Bone marrow (tissue), 2 donors: ENCODE results near the gene DCUN1D3.

Source experiments
- DNase-seq, 2 donors: peaks; one replicate each; lab custom pipeline; 2025; lab: John Stamatoyannopoulos, UW

DCUN1D3 gene

DNA sequence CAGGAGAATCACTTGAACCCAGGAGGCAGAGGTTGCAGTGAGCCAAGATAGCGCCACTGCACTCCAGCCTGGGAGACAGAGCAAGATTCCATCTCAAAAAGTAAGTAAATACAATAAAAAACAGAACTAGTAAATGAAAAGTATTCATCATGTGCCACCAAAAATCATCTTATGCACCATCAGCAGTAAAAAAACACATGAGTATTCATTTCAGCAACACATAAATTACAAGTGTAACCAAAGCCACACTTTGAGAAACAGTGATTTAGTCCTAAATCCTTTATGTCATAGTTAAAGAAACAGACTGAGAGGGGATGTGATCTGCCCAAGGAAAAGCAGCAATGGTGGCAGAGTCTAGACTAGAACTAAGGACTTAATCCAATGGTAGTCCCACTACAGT, 13.0 kb downstream of the DCUN1D3 start:
- DNase-seq, result no peak

DNA sequence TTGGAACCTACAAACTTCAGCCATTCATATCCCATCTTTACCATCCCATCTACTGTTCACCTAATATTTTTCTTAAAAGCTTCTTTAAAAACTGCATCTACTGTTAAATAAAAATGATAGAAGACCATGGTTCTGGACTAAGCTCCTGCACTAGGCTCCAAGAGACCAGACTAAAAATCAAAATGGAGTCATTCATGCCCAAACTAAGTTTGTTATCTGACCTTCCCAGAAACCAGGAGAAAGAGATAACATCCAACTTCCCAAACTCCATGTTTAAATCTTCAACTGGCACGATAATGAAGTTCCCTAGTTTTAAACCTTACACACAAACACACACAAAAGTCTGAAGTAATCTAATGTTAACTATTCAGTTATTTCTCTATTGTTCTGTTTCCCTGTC, 13.8 kb downstream of the DCUN1D3 start:
- no peak for DNase-seq

- DNase-seq, result peak in 1 of 2 donors; percentile 16
Measured at GRCh38 chr16:20884240-20884556, 16.0 kb downstream of the DCUN1D3 start.

- DNase-seq, result no peak
Measured at GRCh38 chr16:20883554-20884239, 16.5 kb downstream of the DCUN1D3 start.

GRCh38 chr16:20881503-20881878, 18.7 kb downstream of the DCUN1D3 start:
- no peak for DNase-seq

DNA sequence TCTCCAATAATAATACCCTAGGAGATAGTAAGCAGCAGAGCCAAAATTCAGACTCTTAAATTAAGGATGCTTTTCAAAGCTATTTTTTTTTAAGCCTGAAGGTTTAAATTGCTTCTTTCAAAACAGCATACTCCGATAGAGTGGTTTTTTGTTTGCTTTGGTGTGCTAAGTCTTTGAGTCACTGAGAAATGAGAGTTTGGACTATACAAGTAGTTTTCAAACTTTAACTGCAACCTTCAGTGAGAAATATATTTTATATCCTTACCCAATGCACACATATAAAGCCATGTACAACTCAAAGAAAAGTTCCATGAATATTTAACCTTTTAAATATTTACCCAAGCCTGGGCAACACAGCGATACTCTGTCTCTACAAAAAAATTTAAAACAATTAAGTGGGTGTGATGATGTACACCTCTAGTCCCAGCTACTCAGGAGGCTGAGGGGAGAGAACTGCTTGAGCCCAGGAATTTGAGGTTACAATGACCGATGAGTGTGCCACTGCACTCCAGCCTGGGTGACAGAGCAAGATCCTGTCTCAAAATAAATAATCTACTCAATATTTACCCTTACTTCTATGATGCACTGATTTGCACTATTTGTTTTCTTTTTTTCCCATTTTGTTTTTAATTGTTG, 19.2 kb downstream of the DCUN1D3 start:
- DNase-seq, result no peak

DNA sequence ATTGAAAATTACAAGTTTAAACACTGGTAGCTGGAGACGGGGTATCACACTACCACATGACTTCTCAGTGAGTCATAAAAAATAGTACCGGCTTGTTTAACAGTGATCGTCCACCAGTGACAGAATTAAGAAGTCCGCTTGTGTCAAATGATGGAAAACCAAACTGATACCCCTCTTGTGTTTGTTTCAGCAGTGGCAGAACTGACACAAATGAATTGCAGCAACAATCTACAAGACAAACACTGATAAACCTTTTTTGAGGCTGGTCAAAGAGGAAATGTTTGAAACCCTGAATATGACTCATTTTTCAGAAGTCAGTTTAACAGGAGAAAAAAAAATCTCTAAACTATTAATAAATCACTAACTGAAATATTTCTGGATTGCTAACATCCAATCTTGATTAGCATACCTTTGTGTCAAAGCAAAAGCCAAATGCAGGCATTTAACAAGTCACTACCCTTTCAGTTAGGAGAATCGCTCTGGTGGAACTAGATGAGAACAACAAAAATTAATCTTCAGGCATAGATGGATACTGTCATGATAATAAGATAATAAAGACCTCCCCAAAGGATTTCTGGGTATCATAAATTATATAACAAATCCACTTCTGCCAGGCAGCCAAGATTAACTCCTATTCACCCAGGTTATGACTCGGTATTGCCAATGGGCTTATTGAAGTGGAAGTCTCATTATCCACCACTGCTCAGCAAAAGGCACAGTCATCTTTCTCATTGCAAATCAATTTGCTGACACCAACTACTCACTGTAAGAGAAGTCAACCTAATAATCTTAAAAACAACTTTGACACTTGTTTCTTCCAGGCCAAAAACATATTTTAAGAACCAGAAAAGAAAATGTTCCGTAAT, 20.8 kb downstream of the DCUN1D3 start:
- no peak for DNase-seq

DNA sequence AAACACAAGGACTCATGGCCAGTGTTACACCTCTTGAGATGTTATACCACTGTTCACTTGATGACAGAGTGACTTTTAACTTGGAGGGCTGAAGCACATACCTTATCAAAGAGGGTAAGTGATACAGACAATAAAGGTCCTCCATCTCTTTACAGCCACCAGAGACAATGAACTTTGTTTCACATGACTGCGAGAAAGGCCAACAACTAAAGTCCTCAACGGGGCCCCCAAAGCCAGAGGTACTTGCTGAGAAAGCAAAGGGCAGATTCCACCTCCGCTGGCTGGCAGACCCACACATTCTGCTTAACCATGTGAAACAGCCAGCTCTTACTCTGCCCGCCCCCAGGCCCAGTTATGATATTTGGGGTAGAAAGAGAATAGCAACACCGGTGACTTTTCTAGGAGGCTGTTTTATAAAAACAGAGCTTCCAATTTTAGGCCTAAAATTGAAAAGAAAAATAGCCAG, 21.4 kb downstream of the DCUN1D3 start:
- DNase-seq, result no peak

GRCh38 chr16:20875355-20875650, 24.9 kb downstream of the DCUN1D3 start:
- DNase-seq, result no peak

DNA sequence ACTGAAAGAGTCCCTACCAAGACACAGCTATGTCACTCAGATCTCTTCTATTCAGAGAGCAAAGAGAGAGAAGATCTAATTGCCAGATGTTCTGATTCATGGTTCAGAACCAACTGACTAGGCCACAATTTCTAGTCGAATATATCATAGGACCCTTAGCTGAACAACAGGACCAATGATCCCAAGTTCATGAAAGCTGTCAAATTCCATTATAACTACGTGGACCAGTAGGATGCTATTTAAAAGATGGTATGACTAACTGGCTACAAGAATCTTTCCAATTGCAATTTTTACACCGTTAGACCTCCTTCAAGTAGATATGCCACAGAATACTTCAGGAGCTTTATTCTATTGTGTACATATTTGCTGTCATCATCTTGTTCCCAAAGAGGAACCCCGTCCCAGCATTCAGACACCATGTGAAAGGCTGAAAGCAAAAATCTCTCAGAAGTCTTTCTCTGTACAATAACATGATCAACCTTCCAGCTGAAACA, 26.0 kb downstream of the DCUN1D3 start:
- DNase-seq, result no peak

DNA sequence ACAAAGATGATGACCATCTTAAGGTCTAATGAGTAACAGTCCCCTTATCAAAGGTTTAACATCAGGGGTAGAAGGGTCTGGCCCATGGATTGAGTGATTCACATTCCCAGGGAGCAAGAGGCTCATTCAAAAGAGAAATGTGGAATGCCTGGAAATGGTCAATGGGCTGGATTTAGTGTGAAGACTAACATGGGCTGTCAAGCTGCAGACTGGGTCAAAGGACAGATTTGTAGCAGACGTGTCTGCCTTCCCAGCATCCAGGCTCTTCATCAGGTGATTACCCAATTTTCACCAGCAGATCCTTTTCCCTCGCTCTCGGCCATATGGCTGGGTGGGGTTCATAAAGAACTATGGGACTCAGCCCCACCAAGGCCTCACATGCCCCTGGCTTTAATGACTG, 26.8 kb downstream of the DCUN1D3 start:
- DNase-seq, result no peak

GRCh38 chr16:20871941-20872815, 28.0 kb downstream of the DCUN1D3 start:
- DNase-seq, result no peak

DNA sequence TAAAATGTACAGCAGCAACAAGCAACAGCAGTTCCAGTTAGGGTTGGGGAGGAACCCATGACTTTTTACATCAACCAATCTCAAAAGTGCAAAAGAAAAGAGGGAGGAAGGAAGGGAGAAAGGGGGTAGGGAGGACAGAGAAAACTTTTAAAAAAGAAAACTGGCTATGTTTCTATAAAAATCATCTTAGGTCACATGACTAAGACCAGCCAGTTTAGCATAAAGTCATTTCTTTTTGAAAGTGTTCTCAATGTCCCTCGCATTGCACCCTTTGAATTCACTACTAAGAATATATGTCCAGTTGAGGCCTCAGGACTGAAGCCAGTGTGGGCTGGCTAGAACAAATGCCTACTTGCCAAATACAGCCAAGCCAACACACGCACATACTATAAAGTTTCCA, 28.9 kb downstream of the DCUN1D3 start:
- no peak for DNase-seq

GRCh38 chr16:20870122-20870820, 29.9 kb downstream of the DCUN1D3 start:
- peak in 1 of 2 donors; percentile 48 for DNase-seq

DNA sequence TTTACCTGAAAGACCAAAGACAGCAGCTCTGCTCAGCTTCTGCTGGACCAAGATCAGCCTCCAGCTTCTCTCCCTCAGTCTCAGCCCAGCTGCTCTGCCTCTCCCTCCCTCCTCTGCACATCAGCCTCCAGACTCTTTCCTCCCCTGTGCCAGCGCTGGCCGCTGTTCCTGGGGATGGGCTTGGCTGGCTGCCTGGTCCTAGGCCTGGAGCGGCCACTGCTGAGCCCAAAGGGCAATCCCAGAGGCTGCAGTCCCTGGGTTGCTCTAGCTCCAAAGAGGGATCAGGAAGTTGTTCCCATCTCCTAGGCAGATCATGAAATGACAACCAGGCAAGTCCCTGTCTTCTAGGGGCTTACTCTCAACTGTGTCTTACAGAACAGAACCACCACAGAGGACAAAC, 31.3 kb downstream of the DCUN1D3 start:
- no peak for DNase-seq

- no peak for DNase-seq
Measured at GRCh38 chr16:20867585-20867984, 32.6 kb downstream of the DCUN1D3 start.

GRCh38 chr16:20866801-20867200, 33.4 kb downstream of the DCUN1D3 start:
- DNase-seq, result no peak

DNA sequence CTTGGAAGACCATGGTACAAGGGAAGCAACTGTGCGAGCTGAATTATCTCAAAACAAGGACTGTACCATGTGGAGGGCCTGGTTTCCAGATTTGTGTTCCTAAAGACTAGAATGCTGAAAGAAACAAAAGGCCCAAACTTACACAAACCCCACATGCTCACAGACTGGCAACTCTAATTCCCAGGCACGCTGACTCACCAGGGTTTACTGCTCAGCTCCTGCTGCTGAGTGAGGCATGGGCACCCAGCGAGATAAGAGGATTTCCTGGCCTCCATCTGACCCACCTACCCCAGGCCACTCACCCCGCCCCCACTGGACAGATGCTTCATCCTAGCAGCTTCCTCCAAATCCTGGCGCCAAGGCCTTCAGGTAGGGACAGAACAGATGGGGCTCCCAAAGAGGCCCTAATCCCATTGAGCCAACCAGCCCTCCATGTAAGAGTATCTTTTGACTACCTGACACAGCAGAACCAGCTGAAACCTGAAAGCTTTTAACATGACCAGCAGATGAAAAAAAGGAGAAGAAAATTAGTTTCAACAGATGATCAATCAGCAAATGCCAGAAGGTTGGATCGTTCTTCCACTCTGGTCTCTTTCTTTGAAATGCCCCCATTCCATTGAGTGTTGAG, 33.9 kb downstream of the DCUN1D3 start:
- peak in 1 of 2 donors; percentile 25 for DNase-seq

- DNase-seq, result no peak
Measured at GRCh38 chr16:20865420-20866131, 34.6 kb downstream of the DCUN1D3 start.

DNA sequence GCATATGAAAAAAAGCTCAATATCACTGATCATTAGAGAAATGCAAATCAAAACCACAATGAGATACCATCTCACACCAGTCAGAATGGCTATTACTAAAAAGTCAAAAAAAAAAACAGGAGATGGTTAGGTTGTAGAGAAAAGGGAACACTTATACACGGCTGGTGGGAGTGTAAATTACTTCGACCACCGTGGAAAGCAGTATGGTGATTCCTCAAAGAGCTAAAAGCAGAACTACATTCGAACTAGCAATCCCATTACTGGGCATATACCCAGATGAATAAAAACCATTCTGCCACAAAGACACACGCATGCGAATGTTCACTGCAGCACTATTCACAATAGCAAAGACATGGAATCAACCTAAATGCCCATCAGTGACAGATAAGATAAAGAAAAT, 35.8 kb downstream of the DCUN1D3 start:
- DNase-seq, result peak in 1 of 2 donors; percentile 17
